Peyer's patch (tissue), 4 donors: Measurements from ENCODE around the gene SPATA13. TPM values are rescaled to one million over a fixed set of nuclear protein-coding genes. Genes with fewer than 3 reads are reported as not detected.
"Not testable (repeated sequence)": the region's sequence is repeated elsewhere in the genome, so short reads cannot be mapped to it uniquely, and the experiment has no call there.

Experiments
- DNase-seq, 3 donors: peaks; one replicate each; pipeline ENCODE4 v3.0.0-alpha.2; 2017 to 2019
- H3K27ac ChIP-seq, 4 donors: fragments of 200-600 bp; sonication (generic); one replicate each; pipeline ENCODE4 v1.5.1; 2016 to 2019
- H3K27me3 ChIP-seq, 2 donors: fragments of 200-600 bp; sonication (generic); one replicate each; pipeline ENCODE4 v1.5.1; 2019
- H3K36me3 ChIP-seq, 3 donors: fragments of 200-600 bp; sonication (generic); one replicate each; pipeline ENCODE4 v1.5.1; 2016 to 2019
- H3K4me1 ChIP-seq, 4 donors: fragments of 200-600 bp; sonication (generic); one replicate each; pipeline ENCODE4 v1.5.1; 2016 to 2019
- H3K4me3 ChIP-seq, 4 donors: fragments of 200-600 bp; sonication (generic); 1 replicate in 3 of 4; 2 replicates in 1 of 4; pipeline ENCODE4 v1.5.1; 2016 to 2019; ENCODE audit warnings: mild to moderate bottlenecking in 1 of 4
- H3K9me3 ChIP-seq, 4 donors: fragments of 200-600 bp; sonication (generic); one replicate each; pipeline ENCODE4 v1.5.1; 2016 to 2019; ENCODE audit warnings: mild to moderate bottlenecking in 1 of 4
- POLR2A ChIP-seq, 2 donors: fragments of 450-650 bp; IDR thresholded peaks; one replicate each; pipeline ENCODE4 v1.5.1; 2017; ENCODE audit warnings: antibody characterized with exemption in 2 of 2, mild to moderate bottlenecking in 2 of 2, moderate library complexity in 2 of 2
- total RNA-seq, 4 donors: library from RNA; depleted of rRNA; stranded (reverse); fragments of >200 nt; gene quantifications; one replicate each; pipeline ENCODE4 v1.1.0, GENCODE V29; 2016
- TF ChIP-seq, protein P1 (sequence below), 6 experiments: fragments of 450-650 bp in 4 of 6; fragments of 200-600 bp in 2 of 6; sonication (generic) in 1 of 6; IDR thresholded peaks; one replicate each; pipeline ENCODE4 v1.5.1; 2017 to 2019; ENCODE audit warnings: antibody characterized with exemption in 6 of 6, mild to moderate bottlenecking in 3 of 6, moderate library complexity in 1 of 6

Gene SPATA13
- total RNA-seq, 4 donors from 2014 or later: 77.1 to 191 (median 141) TPM

DNA sequence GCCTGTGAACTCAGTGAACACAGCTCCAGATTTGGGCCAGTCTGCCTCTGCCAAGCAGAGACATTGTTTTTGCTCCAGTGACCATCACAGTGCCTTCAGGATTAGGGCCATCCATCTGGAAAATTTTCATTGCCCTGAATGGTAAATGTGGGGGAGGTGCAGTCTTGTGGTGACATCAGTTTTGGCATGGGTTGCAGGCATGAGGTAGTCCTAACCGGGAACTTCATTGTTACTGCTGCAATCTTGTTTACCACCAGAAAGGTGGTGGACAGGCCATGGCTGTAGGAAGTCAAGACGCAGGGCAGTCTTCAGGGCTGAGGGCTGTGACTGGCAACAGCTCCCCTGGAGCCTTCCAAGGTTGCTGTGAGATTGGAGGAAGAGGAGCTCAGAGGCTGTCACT lies 55.2 kb downstream of the SPATA13 start:
- Histone ChIP-seq H3K4me3 (no peak overlapping the region), H3K9me3 (no peaks in the 10 kb centered on the region), H3K27ac (peak overlapping the region in 2 of 4 donors; percentile 6 to 19), H3K27me3 (no peaks in the 10 kb centered on the region), H3K36me3 (no peaks in the 10 kb centered on the region), H3K4me1 (peaks cover 0 to 36% (median 6%) of the 10 kb centered on the region in 4 donors)
- no peak for TF ChIP-seq POLR2A (IDR thresholded peaks at IDR 0.05)
- TF ChIP-seq, protein P1, sequence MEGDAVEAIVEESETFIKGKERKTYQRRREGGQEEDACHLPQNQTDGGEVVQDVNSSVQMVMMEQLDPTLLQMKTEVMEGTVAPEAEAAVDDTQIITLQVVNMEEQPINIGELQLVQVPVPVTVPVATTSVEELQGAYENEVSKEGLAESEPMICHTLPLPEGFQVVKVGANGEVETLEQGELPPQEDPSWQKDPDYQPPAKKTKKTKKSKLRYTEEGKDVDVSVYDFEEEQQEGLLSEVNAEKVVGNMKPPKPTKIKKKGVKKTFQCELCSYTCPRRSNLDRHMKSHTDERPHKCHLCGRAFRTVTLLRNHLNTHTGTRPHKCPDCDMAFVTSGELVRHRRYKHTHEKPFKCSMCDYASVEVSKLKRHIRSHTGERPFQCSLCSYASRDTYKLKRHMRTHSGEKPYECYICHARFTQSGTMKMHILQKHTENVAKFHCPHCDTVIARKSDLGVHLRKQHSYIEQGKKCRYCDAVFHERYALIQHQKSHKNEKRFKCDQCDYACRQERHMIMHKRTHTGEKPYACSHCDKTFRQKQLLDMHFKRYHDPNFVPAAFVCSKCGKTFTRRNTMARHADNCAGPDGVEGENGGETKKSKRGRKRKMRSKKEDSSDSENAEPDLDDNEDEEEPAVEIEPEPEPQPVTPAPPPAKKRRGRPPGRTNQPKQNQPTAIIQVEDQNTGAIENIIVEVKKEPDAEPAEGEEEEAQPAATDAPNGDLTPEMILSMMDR (IDR thresholded peaks at IDR 0.05): no peak
- no peak for DNase-seq

- TF ChIP-seq, protein P1 (IDR thresholded peaks at IDR 0.05): no peak
- TF ChIP-seq POLR2A (IDR thresholded peaks at IDR 0.05): no peak
- Histone ChIP-seq H3K27me3 (no peaks in the 10 kb centered on the region), H3K36me3 (no peaks in the 10 kb centered on the region), H3K9me3 (no peaks in the 10 kb centered on the region), H3K27ac (peak overlapping the region in 2 of 4 donors; percentile 6 to 19), H3K4me3 (no peak overlapping the region), H3K4me1 (peaks cover 0 to 40% (median 6%) of the 10 kb centered on the region in 4 donors)
- DNase-seq: no peak
These were observed 55.7 kb downstream of the SPATA13 start for GRCh38 chr13:24216176-24216575.

DNA sequence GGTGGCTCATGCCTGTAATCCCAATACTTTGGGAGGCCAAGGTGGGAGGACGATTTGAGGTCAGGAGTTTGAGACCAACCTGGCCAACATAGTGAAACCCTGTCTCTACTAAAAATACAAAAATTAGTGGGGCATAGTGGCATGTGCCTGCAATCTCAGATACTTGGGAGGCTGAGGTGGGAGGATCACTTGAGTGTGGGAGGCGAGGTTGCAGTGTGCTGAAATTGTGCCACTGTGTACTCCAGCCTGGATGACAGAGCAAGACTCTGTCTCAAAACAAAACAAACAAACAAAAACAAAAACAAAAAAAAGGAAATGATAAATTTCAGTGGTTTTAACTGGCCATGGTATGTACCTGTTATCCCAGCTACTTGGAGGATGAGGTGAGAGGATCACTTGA lies 56.3 kb downstream of the SPATA13 start:
- not testable (repeated sequence) for H3K4me3 ChIP-seq, H3K36me3 ChIP-seq, H3K9me3 ChIP-seq, H3K27me3 ChIP-seq, DNase-seq
- Histone ChIP-seq H3K4me1 (peaks cover 0 to 40% (median 6%) of the 10 kb centered on the region in 4 donors), H3K27ac (peak overlapping the region in 3 of 4 donors; percentile 58 to 93 (median 81))

- H3K27ac ChIP-seq: peak overlapping the region in 3 of 4 donors; percentile 58 to 93 (median 81)
- peaks cover 0 to 40% (median 6%) of the 10 kb centered on the region in 4 donors for H3K4me1 ChIP-seq
- no peaks in the 10 kb centered on the region for H3K27me3 ChIP-seq
These were observed 57.2 kb downstream of the SPATA13 start for GRCh38 chr13:24217601-24218281.

GRCh38 chr13:24218338-24218737 lies 57.8 kb downstream of the SPATA13 start:
- TF ChIP-seq, protein P1 (IDR thresholded peaks at IDR 0.05): no peak
- DNase-seq: no peak
- peak overlapping the region in 2 of 4 donors; percentile 81 to 93 for H3K27ac ChIP-seq

More at GRCh38 chr13:24217601-24218281, 57.2 kb downstream of the SPATA13 start:
- no peaks in the 10 kb centered on the region for H3K9me3 ChIP-seq
- TF ChIP-seq POLR2A (IDR thresholded peaks at IDR 0.05): peak; percentile 13 to 36
- TF ChIP-seq, protein P1 (IDR thresholded peaks at IDR 0.05): peak in 3 of 6 experiments; percentile 28 to 36 (median 29)
- H3K4me3 ChIP-seq: no peak overlapping the region
- peaks cover 0 to 1% (median 0%) of the 10 kb centered on the region in 3 donors for H3K36me3 ChIP-seq
- DNase-seq: peak in 2 of 3 donors; percentile 82 to 85

GRCh38 chr13:24218977-24219376 lies 58.5 kb downstream of the SPATA13 start:
- Histone ChIP-seq H3K27me3 (no peaks in the 10 kb centered on the region), H3K4me1 (peaks cover 0 to 40% (median 6%) of the 10 kb centered on the region in 4 donors), H3K4me3 (no peak overlapping the region), H3K27ac (no peak overlapping the region), H3K9me3 (no peaks in the 10 kb centered on the region), H3K36me3 (peaks cover 0 to 14% (median 0%) of the 10 kb centered on the region in 3 donors)
- no peak for DNase-seq
- TF ChIP-seq, protein P1 (IDR thresholded peaks at IDR 0.05): no peak
- no peak for TF ChIP-seq POLR2A (IDR thresholded peaks at IDR 0.05)

More at GRCh38 chr13:24218338-24218737, 57.8 kb downstream of the SPATA13 start:
- H3K27me3 ChIP-seq: no peaks in the 10 kb centered on the region
- peaks cover 0 to 7% (median 0%) of the 10 kb centered on the region in 3 donors for H3K36me3 ChIP-seq
- H3K4me3 ChIP-seq: no peak overlapping the region
- no peaks in the 10 kb centered on the region for H3K9me3 ChIP-seq
- peaks cover 0 to 40% (median 6%) of the 10 kb centered on the region in 4 donors for H3K4me1 ChIP-seq
